Keratinocyte (primary cell): Measurements from ENCODE around the gene CAPNS1.

ENCODE experiments used
- CTCF ChIP-seq, 3 experiments: IDR thresholded peaks in 1 of 3; conservative IDR thresholded peaks in 1 of 3; optimal IDR thresholded peaks in 1 of 3; 2 replicates in 2 of 3; 3 replicates in 1 of 3; pipeline versions ENCODE3 to v1.5.1; 2011; ENCODE audit warnings: low read length in 3 of 3, mild to moderate bottlenecking in 3 of 3, moderate library complexity in 2 of 3, control low read depth in 1 of 3, inconsistent platforms in 1 of 3; ENCODE audit not compliant: insufficient read depth in 2 of 3; ENCODE audit errors: extremely low read depth in 1 of 3
- EZH2 ChIP-seq: IDR thresholded peaks from one replicate; pipeline ENCODE4 v1.6.1; 2012; ENCODE audit warnings: inconsistent platforms, mild to moderate bottlenecking, low read length, moderate library complexity

GRCh38 chr19:36152352-36153091 is 12.7 kb downstream of the CAPNS1 start, which contains the start of gene COX7A1:
- TF ChIP-seq CTCF (optimal IDR thresholded peaks at IDR 0.05 in 1 of 3, IDR thresholded peaks at IDR 0.05 in 1 of 3, conservative IDR thresholded peaks at IDR 0.05 in 1 of 3; ENCODE audit: extremely low read depth in 1 of 3, insufficient read depth in 2 of 3, low read length in 3 of 3) (no peak), EZH2 (no peak)
